ENCODE data around the gene COL7A1.

GRCh38 chr3:48607519-48607918 is 12.4 kb upstream of the COL7A1 start:
- no peak for TF ChIP-seq SIN3A (IDR thresholded peaks at IDR 0.05; ENCODE audit: borderline replicate concordance, insufficient read depth, low read depth, low read length)
- TF ChIP-seq CTCF (IDR thresholded peaks at IDR 0.05), result no peak
